Activated T-cell treated with anti-CD3 and anti-CD28 coated beads, Interleukin-2, amount 50 U/mL, for 1 hour (primary cell): ENCODE data around the gene SPIRE2.

Experiments
- DNase-seq: peaks from one replicate; pipeline ENCODE4 v3.0.0-alpha.2; 2020

SPIRE2 gene

GRCh38 chr16:89842471-89843408 is 14.5 kb downstream of the SPIRE2 start:
- DNase-seq: no peak

DNA sequence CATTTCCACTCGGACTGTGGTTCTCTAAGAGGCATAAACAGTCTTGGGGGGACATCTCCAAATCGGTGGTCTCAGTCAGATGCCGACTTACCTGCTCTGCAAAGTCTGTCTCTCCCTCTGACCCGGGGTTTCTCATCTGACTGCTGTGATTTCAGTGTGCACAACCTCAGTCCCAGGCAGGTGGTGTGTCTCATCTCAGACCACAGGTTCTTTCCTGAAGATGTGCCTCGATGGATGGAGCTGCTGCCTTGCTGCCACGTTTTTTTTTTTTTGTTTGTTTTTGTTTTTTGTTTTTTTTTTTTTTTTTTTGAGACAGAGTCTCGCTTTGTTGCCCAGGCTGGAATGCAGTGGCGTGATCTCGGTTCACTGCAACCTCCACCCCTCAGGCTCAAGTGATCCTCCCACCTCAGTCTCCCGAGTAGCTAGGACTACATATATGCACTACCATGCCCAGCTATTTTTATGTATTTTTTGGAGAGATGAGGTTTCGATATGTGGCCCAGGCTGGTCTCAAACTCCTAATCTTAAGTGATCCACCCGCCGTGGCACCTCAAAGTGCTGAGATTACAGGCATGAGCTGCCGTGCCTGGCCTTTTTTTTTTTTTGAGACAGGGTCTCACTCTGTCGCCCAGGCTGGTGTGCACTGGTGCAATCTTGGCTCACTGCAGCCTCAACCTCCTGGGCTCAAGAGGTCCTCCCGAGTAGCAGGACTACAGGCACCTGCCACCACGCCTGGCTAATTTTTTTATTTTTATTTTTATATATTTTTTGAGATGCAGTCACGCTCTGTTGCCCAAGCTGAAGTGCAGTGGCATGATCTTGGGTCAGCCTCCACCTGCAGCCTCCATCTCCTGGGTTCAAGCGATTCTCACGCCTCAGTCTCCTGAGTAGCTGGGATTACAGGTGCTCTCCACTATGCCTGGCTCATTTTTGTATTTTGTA is 15.4 kb downstream of the SPIRE2 start:
- no peak for DNase-seq

- no peak for DNase-seq
Measured at GRCh38 chr16:89844739-89845339, 16.6 kb downstream of the SPIRE2 start.

GRCh38 chr16:89845417-89845816 is 17.1 kb downstream of the SPIRE2 start:
- DNase-seq: no peak

- no peak for DNase-seq
Measured at GRCh38 chr16:89847051-89847939, 19.0 kb downstream of the SPIRE2 start.

DNA sequence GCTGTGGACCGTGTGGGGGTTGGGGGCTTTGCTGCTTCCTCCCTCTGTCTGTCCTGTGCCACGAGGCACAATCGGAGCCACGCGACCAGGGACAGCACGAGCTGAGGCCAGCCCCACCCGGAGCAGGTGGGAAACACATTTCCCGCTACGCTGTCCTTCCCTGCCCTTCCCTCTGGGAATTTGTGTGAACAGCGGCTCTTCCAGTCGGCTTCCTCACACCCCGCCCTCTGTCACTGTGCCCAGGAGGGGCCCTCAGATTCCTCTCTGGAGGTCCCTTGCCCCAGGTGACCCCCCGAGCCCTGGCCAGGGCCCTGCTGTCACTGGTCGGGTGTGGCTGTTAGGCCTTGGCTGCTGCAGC is 19.6 kb downstream of the SPIRE2 start:
- no peak for DNase-seq

DNA sequence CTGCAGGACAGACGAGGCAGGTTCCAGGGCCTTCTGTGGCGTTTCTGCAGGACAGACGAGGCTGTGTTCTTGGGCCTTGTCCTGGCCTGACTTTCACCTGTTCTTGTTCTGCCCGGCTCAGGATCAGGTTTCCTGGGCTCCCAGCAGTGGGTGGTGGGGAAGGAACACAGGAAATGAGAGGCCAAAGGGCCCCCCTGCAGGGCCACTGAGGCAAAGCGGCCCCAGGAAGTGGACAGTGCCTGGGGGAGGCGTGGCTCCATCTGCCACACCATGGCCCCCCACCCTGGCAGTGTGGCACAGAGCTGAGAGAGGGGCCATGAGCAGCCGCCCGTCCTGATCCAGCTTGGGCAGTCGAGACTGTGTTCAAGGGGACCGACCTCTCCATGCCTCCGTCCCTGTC is 20.7 kb downstream of the SPIRE2 start:
- DNase-seq: no peak

DNA sequence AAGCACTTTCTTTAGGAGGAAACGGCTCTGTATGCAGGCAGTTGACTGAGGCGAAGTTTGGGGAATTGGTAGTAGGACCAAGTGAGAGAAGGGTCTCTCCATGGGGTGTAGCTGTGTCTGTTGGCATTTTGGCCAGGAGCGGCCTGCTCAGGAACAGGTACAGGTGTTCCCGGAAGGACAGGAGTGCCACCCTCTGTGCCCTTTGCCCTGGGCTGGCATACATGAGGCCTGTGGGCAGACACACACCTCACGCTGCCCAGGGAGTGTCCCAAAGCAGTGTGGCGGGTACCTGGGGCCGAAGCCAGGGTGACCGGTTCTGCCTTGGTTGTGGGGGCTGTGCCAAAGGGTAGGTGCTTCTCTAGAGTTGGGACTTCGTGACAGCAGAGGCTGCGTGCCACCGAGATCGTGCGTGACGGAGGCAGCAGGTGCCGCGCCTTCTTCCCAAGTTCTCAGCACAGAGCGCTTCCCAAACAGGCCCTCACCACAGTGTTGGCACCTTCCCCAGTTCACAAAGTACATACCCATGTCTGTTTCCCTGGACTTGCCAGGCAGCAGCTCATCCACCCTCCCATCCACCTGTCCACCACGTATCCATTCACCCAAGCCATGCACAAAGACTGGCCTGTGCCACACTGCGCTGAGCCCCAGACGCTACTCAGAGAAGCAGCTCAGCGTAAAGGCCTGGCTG is 25.2 kb downstream of the SPIRE2 start:
- no peak for DNase-seq

- DNase-seq: no peak
Measured at GRCh38 chr16:89855301-89855945, 27.1 kb downstream of the SPIRE2 start.

GRCh38 chr16:89855986-89856385 is 27.7 kb downstream of the SPIRE2 start:
- DNase-seq: no peak

- DNase-seq: no peak
Measured at GRCh38 chr16:89858973-89859614, 30.8 kb downstream of the SPIRE2 start.

GRCh38 chr16:89859615-89860007 is 31.3 kb downstream of the SPIRE2 start:
- no peak for DNase-seq

- peak; percentile 84 for DNase-seq
Measured at GRCh38 chr16:89860747-89861304, 32.6 kb downstream of the SPIRE2 start.

- no peak for DNase-seq
Measured at GRCh38 chr16:89861648-89862047, 33.4 kb downstream of the SPIRE2 start.

GRCh38 chr16:89862732-89863131 is 34.5 kb downstream of the SPIRE2 start:
- DNase-seq: no peak

GRCh38 chr16:89863741-89864526 is 35.7 kb downstream of the SPIRE2 start:
- DNase-seq: peak; percentile 46

- no peak for DNase-seq
Measured at GRCh38 chr16:89864527-89864820, 36.2 kb downstream of the SPIRE2 start.

GRCh38 chr16:89867918-89868317 is 39.6 kb downstream of the SPIRE2 start:
- no peak for DNase-seq

DNA sequence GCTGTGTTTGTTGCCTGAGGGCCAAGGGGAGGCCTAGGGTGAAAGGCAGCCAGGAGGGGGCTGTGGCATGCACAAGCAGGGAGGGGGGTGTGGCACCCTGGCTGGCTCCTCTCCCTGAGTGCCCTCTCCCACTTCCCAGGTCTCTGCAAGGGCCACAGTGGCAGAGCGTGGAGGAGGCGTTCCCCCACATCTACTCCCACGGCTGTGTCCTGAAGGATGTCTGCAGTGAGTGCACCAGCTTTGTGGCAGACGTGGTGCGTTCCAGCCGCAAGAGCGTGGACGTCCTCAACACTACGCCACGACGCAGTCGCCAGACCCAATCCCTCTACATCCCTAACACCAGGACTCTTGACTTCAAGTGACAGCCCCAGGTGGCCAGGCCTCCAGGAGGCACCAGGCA is 41.6 kb downstream of the SPIRE2 start:
- DNase-seq: no peak

DNA sequence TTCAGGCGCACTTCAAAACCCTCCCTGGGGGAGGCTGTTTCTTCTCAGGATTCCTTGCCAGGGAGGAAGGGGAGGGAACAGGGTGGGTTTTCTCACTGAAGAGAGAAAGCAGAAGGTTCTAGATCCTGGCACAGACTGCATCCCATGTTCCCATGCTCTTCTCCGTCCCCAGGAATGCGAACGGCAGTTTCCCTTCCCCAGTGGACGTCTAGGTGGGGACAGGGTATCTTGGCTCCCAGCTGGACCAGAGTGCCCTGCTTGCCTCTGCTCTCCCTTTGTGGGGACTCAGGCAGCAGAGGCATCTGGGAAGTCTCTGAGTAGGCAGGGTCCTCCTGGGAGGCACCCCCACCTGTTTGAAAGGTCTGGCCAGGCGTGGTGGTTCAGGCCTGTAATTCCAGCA is 42.2 kb downstream of the SPIRE2 start:
- no peak for DNase-seq
